Mucosa of descending colon (tissue), 3 donors: ENCODE measurements around the gene KRT86. TPM values are rescaled to one million over a fixed set of nuclear protein-coding genes. Genes with fewer than 3 reads are reported as not detected.

ENCODE experiments used
- ATAC-seq: fragments of 200-7000 bp; cut with Tn5 transposase; one replicate; pipeline ENCODE4 v1.9.1; 2020; ENCODE audit warnings: mild to moderate bottlenecking, moderate library complexity
- DNase-seq, 3 donors: peaks; one replicate each; pipeline ENCODE4 v3.0.0-alpha.2; 2020
- H3K36me3 ChIP-seq: fragments of 200-600 bp; one replicate; pipeline ENCODE4 v1.8.0; 2021; ENCODE audit warnings: low read depth, mild to moderate bottlenecking
- H3K4me1 ChIP-seq: fragments of 200-600 bp; one replicate; pipeline ENCODE4 v1.8.0; 2021; ENCODE audit warnings: low read depth, mild to moderate bottlenecking
- H3K4me3 ChIP-seq: fragments of 200-600 bp; one replicate; pipeline ENCODE4 v1.8.0; 2021; ENCODE audit warnings: mild to moderate bottlenecking
- H3K9me3 ChIP-seq: fragments of 200-600 bp; one replicate; pipeline ENCODE4 v1.8.0; 2021; ENCODE audit warnings: mild to moderate bottlenecking
- intact Hi-C, 2 donors: fragments of 100-400 bp; cut with DNase I in 1 of 2; cut with micrococcal nuclease in 1 of 2; formaldehyde crosslinking; loops; one replicate each; pipeline versions ENCODE4 v1.11.0 to v1.11.1; 2022; cut with DNase I, micrococcal nuclease
- total RNA-seq, 3 donors: library from RNA; stranded (reverse); fragmentation: NEBNext Ultra II Directional in 2 of 3; extraction: Animal tissue kit (Norgen Biotek cat#: 25700) in 2 of 3; gene quantifications; one replicate each; pipeline versions ENCODE4 v1.2.1 to v1.2.4, GENCODE V29; 2021 to 2023
- TF ChIP-seq, protein P1 (sequence below): fragments of 200-600 bp; IDR thresholded peaks from one replicate; pipeline ENCODE4 v1.8.0; 2022; ENCODE audit warnings: antibody characterized with exemption, mild to moderate bottlenecking
- donor health status: DM: no; HTN: no; CAD: no; lungs with moderate emphysema.
- donor health status: DM: no; HTN: no; CAD: no.
- donor health status: DM: no; HTN: yes; CAD: no.

Gene KRT86
- total RNA-seq, 3 donors from 2014 or later = 0.35 to 0.58 TPM; not detected in 1

- ATAC-seq (no peak), DNase-seq (no peak)
- intact Hi-C loops = no loop called here
- H3K4me3 ChIP-seq = no peak overlapping the region
- TF ChIP-seq, protein P1, sequence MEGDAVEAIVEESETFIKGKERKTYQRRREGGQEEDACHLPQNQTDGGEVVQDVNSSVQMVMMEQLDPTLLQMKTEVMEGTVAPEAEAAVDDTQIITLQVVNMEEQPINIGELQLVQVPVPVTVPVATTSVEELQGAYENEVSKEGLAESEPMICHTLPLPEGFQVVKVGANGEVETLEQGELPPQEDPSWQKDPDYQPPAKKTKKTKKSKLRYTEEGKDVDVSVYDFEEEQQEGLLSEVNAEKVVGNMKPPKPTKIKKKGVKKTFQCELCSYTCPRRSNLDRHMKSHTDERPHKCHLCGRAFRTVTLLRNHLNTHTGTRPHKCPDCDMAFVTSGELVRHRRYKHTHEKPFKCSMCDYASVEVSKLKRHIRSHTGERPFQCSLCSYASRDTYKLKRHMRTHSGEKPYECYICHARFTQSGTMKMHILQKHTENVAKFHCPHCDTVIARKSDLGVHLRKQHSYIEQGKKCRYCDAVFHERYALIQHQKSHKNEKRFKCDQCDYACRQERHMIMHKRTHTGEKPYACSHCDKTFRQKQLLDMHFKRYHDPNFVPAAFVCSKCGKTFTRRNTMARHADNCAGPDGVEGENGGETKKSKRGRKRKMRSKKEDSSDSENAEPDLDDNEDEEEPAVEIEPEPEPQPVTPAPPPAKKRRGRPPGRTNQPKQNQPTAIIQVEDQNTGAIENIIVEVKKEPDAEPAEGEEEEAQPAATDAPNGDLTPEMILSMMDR = no peak
- no peaks in the 10 kb centered on the region for H3K9me3 ChIP-seq
- peaks cover 9% of the 10 kb centered on the region for H3K4me1 ChIP-seq
- H3K36me3 ChIP-seq = no peaks in the 10 kb centered on the region
Observed at GRCh38 chr12:52228931-52229330, 45.5 kb upstream of the KRT86 start.

GRCh38 chr12:52229836-52230343, 44.6 kb upstream of the KRT86 start:
- TF ChIP-seq, protein P1 = no peak
- intact Hi-C loops = no loop called here
- no peak for DNase-seq
- ATAC-seq = no peak
- Histone ChIP-seq H3K9me3 (no peaks in the 10 kb centered on the region), H3K4me1 (peaks cover 9% of the 10 kb centered on the region), H3K4me3 (no peak overlapping the region), H3K36me3 (no peaks in the 10 kb centered on the region)

- intact Hi-C loops = no loop called here
Observed at GRCh38 chr12:52230364-52231281, 43.8 kb upstream of the KRT86 start.

GRCh38 chr12:52231305-52232202, 42.9 kb upstream of the KRT86 start:
- Histone ChIP-seq H3K36me3 (no peaks in the 10 kb centered on the region), H3K4me1 (peaks cover 9% of the 10 kb centered on the region), H3K4me3 (no peak overlapping the region), H3K9me3 (no peaks in the 10 kb centered on the region)
- DNase-seq = no peak
- intact Hi-C loops = no loop called here
- TF ChIP-seq, protein P1 = no peak
- ATAC-seq = peak; percentile 66

More at GRCh38 chr12:52230364-52231281, 43.8 kb upstream of the KRT86 start:
- H3K9me3 ChIP-seq = no peaks in the 10 kb centered on the region
- TF ChIP-seq, protein P1 = no peak
- no peak for DNase-seq
- no peaks in the 10 kb centered on the region for H3K36me3 ChIP-seq
- H3K4me1 ChIP-seq = peaks cover 9% of the 10 kb centered on the region
- no peak overlapping the region for H3K4me3 ChIP-seq
- ATAC-seq = no peak

DNA sequence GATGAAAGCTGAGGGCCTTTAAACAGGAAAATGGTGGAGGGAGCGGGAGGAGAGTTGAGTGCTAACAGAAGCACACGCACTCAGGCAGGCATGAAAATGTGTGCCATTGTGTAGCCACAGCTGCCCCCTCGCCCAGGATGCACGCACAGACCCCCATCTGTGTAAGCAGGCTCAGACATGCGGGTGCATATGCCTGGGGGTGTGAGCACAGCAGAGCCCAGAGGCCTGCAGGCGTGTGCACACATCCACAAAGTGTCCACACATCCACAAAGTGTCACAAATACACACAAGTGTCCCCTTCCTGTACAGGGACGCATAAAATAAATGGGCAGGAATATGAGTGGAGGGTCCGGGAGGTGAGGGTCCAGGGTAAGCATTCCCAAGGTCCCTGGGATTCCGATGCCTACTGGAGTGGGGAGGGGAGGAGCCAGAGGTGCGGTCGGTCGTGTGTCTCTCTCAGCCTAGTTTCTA, 42.2 kb upstream of the KRT86 start:
- H3K4me3 ChIP-seq = no peak overlapping the region
- no peak for DNase-seq
- ATAC-seq = no peak
- H3K9me3 ChIP-seq = no peaks in the 10 kb centered on the region
- H3K4me1 ChIP-seq = peaks cover 9% of the 10 kb centered on the region
- TF ChIP-seq, protein P1 = no peak
- no peaks in the 10 kb centered on the region for H3K36me3 ChIP-seq
- intact Hi-C loops = no loop called here
